ENCODE data around the gene LEKR1. TPM values are rescaled to one million over a fixed set of nuclear protein-coding genes. Genes with fewer than 3 reads are reported as not detected.

LEKR1 gene
- total RNA-seq, 1 experiment from 2014 or later = 0.16 TPM

- no peak overlapping the region for H3K27ac ChIP-seq
- H3K9me3 ChIP-seq (replicated peaks) = no peaks in the 10 kb centered on the region
- DNase-seq (ENCODE audit: low read depth in 1 of 2, low spot score in 2 of 2) = no peak
- peaks cover 5% of the 10 kb centered on the region; the same call in 1 of the 2 replicates for H3K4me1 ChIP-seq (replicated peaks)
- no peaks in the 10 kb centered on the region for H3K36me3 ChIP-seq
- no peak overlapping the region for H3K4me3 ChIP-seq
- no peaks in the 10 kb centered on the region for H3K27me3 ChIP-seq (replicated peaks)
Observed at GRCh38 chr3:156834962-156835535, 8.9 kb downstream of the LEKR1 start.

- Histone ChIP-seq H3K4me1 (replicated peaks) (peaks cover 5% of the 10 kb centered on the region; the same call in 1 of the 2 replicates), H3K27ac (no peak overlapping the region), H3K9me3 (replicated peaks) (no peaks in the 10 kb centered on the region), H3K27me3 (replicated peaks) (no peaks in the 10 kb centered on the region), H3K4me3 (no peak overlapping the region), H3K36me3 (no peaks in the 10 kb centered on the region)
- DNase-seq (ENCODE audit: low read depth in 1 of 2, low spot score in 2 of 2) = no peak
Observed at GRCh38 chr3:156836701-156837100, 10.5 kb downstream of the LEKR1 start.

- H3K4me1 ChIP-seq (replicated peaks) = peaks cover 5% of the 10 kb centered on the region; the same call in 1 of the 2 replicates
- H3K27me3 ChIP-seq (replicated peaks) = no peaks in the 10 kb centered on the region
- DNase-seq (ENCODE audit: low read depth in 1 of 2, low spot score in 2 of 2) = no peak
- no peak overlapping the region for H3K27ac ChIP-seq
- H3K4me3 ChIP-seq = no peak overlapping the region
- no peaks in the 10 kb centered on the region for H3K36me3 ChIP-seq
- no peaks in the 10 kb centered on the region for H3K9me3 ChIP-seq (replicated peaks)
Observed at GRCh38 chr3:156837115-156837514, 11.0 kb downstream of the LEKR1 start.

- no peak overlapping the region for H3K27ac ChIP-seq
- peaks cover 5% of the 10 kb centered on the region; the same call in 1 of the 2 replicates for H3K4me1 ChIP-seq (replicated peaks)
- no peaks in the 10 kb centered on the region for H3K27me3 ChIP-seq (replicated peaks)
- DNase-seq (ENCODE audit: low read depth in 1 of 2, low spot score in 2 of 2) = no peak
- H3K9me3 ChIP-seq (replicated peaks) = no peaks in the 10 kb centered on the region
- H3K4me3 ChIP-seq = no peak overlapping the region
- H3K36me3 ChIP-seq = no peaks in the 10 kb centered on the region
Observed at GRCh38 chr3:156838035-156838434, 11.9 kb downstream of the LEKR1 start.

- no peaks in the 10 kb centered on the region for H3K27me3 ChIP-seq (replicated peaks)
- no peaks in the 10 kb centered on the region for H3K36me3 ChIP-seq
- DNase-seq (ENCODE audit: low read depth in 1 of 2, low spot score in 2 of 2) = no peak
- no peak overlapping the region for H3K27ac ChIP-seq
- peaks cover 5% of the 10 kb centered on the region; the same call in 1 of the 2 replicates for H3K4me1 ChIP-seq (replicated peaks)
- H3K4me3 ChIP-seq = no peak overlapping the region
- H3K9me3 ChIP-seq (replicated peaks) = no peaks in the 10 kb centered on the region
Observed at GRCh38 chr3:156840826-156841689, 14.9 kb downstream of the LEKR1 start.

GRCh38 chr3:156843071-156843808 is 17.1 kb downstream of the LEKR1 start:
- Histone ChIP-seq H3K4me3 (no peak overlapping the region), H3K27me3 (replicated peaks) (no peaks in the 10 kb centered on the region), H3K27ac (no peak overlapping the region), H3K36me3 (no peaks in the 10 kb centered on the region), H3K4me1 (replicated peaks) (no peaks in the 10 kb centered on the region), H3K9me3 (replicated peaks) (no peaks in the 10 kb centered on the region)
- no peak for DNase-seq (ENCODE audit: low read depth in 1 of 2, low spot score in 2 of 2)

- H3K4me3 ChIP-seq = no peak overlapping the region
- H3K4me1 ChIP-seq (replicated peaks) = no peaks in the 10 kb centered on the region
- H3K9me3 ChIP-seq (replicated peaks) = no peaks in the 10 kb centered on the region
- no peaks in the 10 kb centered on the region for H3K36me3 ChIP-seq
- H3K27me3 ChIP-seq (replicated peaks) = no peaks in the 10 kb centered on the region
- DNase-seq (ENCODE audit: low read depth in 1 of 2, low spot score in 2 of 2) = no peak
- H3K27ac ChIP-seq = no peak overlapping the region
Observed at GRCh38 chr3:156847752-156848448, 21.7 kb downstream of the LEKR1 start.

GRCh38 chr3:156859578-156859977 is 33.4 kb downstream of the LEKR1 start:
- H3K27ac ChIP-seq = no peak overlapping the region
- no peak for DNase-seq (ENCODE audit: low read depth in 1 of 2, low spot score in 2 of 2)

GRCh38 chr3:156860873-156861272 is 34.7 kb downstream of the LEKR1 start:
- DNase-seq (ENCODE audit: low read depth in 1 of 2, low spot score in 2 of 2) = no peak
- H3K36me3 ChIP-seq = no peaks in the 10 kb centered on the region
- H3K9me3 ChIP-seq (replicated peaks) = no peaks in the 10 kb centered on the region
- H3K27me3 ChIP-seq (replicated peaks) = no peaks in the 10 kb centered on the region
- H3K27ac ChIP-seq = no peak overlapping the region
- no peaks in the 10 kb centered on the region for H3K4me1 ChIP-seq (replicated peaks)
- H3K4me3 ChIP-seq = no peak overlapping the region

More at GRCh38 chr3:156859578-156859977, 33.4 kb downstream of the LEKR1 start:
- Histone ChIP-seq H3K27me3 (replicated peaks) (no peaks in the 10 kb centered on the region), H3K36me3 (no peaks in the 10 kb centered on the region), H3K9me3 (replicated peaks) (no peaks in the 10 kb centered on the region), H3K4me1 (replicated peaks) (no peaks in the 10 kb centered on the region), H3K4me3 (no peak overlapping the region)

- DNase-seq (ENCODE audit: low read depth in 1 of 2, low spot score in 2 of 2) = no peak
- Histone ChIP-seq H3K4me3 (no peak overlapping the region), H3K9me3 (replicated peaks) (no peaks in the 10 kb centered on the region), H3K36me3 (no peaks in the 10 kb centered on the region), H3K27ac (no peak overlapping the region), H3K4me1 (replicated peaks) (no peaks in the 10 kb centered on the region), H3K27me3 (replicated peaks) (no peaks in the 10 kb centered on the region)
Observed at GRCh38 chr3:156862338-156862737, 36.2 kb downstream of the LEKR1 start.

GRCh38 chr3:156865732-156866131 is 39.6 kb downstream of the LEKR1 start:
- no peaks in the 10 kb centered on the region for H3K4me1 ChIP-seq (replicated peaks)
- H3K27ac ChIP-seq = no peak overlapping the region
- H3K4me3 ChIP-seq = no peak overlapping the region
- H3K27me3 ChIP-seq (replicated peaks) = no peaks in the 10 kb centered on the region
- H3K9me3 ChIP-seq (replicated peaks) = no peaks in the 10 kb centered on the region
- no peaks in the 10 kb centered on the region for H3K36me3 ChIP-seq
- no peak for DNase-seq (ENCODE audit: low read depth in 1 of 2, low spot score in 2 of 2)

GRCh38 chr3:156867174-156867573 is 41.0 kb downstream of the LEKR1 start:
- Histone ChIP-seq H3K9me3 (replicated peaks) (no peaks in the 10 kb centered on the region), H3K27ac (no peak overlapping the region), H3K4me3 (no peak overlapping the region), H3K4me1 (replicated peaks) (no peaks in the 10 kb centered on the region), H3K27me3 (replicated peaks) (no peaks in the 10 kb centered on the region), H3K36me3 (no peaks in the 10 kb centered on the region)
- DNase-seq (ENCODE audit: low read depth in 1 of 2, low spot score in 2 of 2) = no peak

GRCh38 chr3:156867920-156868319 is 41.8 kb downstream of the LEKR1 start:
- H3K27me3 ChIP-seq (replicated peaks) = no peaks in the 10 kb centered on the region
- no peak overlapping the region for H3K4me3 ChIP-seq
- H3K36me3 ChIP-seq = no peaks in the 10 kb centered on the region
- no peak for DNase-seq (ENCODE audit: low read depth in 1 of 2, low spot score in 2 of 2)
- H3K27ac ChIP-seq = no peak overlapping the region
- H3K4me1 ChIP-seq (replicated peaks) = no peaks in the 10 kb centered on the region
- no peaks in the 10 kb centered on the region for H3K9me3 ChIP-seq (replicated peaks)

Data from SJSA1 (cell line).